HuH-7 (cell line): ENCODE data around the gene ANXA3.
"Not testable (repeated sequence)": the region's sequence is repeated elsewhere in the genome, so short reads cannot be mapped to it uniquely, and the experiment has no call there.

Experiments
- DNase-seq: peaks from one replicate; pipeline ENCODE4 v3.0.0; 2011; ENCODE audit warnings: low spot score

Gene ANXA3

DNA sequence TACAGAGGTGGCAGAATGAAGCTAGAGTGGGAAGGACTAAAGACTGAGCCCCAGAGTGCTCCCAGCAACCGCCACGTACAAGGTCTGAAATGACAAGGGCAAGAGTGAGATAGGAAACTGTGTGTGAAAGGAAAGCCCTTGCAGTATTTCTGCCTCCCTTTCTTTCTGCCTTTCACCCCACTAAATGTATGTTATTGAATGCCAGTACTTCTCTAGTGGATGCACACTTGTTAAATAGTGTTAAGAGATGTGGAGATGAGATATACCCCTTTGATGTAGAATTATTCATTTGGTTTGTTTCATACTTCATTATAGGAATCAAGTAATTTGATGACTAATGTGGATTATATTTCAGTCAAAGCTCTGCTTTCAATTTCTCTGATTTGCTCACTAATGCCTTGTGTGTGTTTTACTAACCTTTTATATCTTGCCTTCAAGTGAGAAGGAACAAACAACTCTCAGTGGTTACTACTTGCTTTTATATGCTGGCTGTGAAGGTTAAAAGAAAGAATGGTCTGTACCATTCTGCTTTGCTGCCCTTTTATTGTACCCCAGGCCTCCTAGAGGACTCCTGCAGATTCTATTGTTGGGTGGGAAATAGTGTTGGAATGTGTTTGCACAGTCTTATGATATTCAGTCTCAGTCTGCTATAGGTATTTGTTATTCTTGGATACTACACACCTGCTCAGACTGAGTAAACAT is 8.0 kb upstream of the ANXA3 start:
- no peak for DNase-seq

DNA sequence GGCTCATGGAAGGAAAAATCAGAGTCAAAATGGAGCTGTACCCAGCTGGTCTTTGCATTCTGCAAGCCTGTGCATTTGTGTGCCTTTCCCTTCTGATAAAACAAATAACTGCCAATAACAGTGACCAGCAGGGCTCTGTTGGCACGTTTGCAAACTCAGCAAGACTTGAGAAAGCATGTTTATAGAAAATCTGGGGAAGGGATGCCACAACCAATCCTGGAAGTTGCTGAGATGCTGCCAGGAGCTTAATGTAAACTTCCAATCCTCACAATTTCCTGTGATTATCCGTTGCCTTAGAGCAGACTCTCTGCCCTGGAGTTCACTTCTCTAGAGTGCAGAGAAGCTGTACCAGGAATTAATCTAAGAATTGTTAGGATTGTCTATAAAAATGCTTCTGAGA is 6.9 kb upstream of the ANXA3 start:
- DNase-seq: no peak

DNA sequence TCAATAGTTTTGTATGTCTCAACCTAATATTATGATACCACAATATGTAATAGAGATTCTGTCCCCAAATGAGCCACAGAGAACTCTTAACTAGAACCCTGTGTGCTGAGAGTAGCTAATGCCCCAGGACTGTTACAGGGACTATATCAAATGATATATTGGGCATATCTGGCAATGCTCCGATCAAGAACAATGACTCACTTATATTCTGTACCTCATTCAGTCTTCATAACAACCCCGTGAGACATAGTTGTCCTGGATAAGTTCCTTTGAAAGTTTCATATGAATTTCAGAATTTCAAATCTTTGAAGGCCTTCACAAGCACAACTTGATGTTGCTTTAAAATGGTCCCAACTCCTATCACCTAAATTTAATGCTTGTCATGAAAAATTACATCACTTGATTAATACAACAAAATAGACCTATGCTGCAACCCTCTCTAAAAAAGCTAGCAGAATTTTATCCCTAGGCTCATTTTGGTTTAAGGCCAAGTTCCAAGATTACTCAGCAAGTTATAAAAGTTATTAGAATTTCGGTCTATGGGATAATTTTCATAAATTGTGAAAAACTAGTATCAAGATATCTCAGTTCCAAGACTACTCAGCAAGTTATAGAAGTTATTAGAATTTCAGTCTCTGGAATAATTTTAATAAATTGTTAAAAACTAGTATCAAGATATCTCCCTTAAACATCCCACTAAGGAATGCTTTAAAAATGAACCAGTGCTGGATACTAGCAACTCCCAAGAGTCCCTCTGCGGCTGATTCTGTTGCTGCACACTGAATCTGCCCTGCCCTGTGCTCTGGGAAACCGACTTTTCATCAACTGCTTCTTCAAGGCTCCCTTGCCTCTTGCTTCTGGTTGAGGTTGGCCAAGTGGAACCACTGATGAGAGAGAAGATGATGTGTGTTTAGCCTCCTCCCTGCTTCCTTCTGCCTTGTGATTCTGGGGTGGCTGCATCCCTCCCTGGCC is 6.0 kb upstream of the ANXA3 start:
- no peak for DNase-seq

DNA sequence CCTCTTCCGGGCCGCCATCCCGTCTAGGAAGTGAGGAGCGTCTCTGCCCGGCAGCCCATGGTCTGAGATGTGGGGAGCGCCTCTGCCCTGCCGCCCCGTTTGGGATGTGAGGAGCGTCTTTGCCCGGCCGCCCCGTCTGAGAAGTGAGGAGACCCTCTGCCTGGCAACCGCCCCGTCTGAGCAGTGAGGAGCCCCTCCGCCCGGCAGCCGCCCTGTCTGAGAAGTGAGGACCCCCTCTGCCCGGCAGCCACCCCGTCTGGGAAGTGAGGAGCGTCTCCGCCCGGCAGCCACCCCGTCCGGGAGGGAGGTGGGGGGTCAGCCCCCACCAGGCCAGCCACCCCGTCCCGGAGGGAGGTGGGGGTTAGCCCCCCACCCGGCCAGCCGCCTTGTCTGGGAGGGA is 3.7 kb upstream of the ANXA3 start:
- DNase-seq: not testable (repeated sequence)

DNA sequence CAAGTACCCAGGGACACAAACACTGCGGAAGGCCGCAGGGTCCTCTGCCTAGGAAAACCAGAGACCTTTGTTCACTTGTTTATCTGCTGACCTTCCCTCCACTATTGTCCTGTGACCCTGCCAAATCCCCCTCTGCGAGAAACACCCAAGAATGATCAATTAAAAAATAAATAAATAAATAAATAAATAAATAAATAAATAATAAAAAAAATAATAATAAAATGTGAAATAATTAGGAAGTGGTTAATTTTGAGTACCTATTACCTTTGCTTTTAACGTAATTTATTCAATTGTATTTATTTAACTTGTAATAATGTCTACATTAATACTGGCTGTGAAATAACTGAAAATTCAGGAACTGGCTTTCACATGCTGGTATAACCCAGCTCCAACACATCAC is 2.7 kb upstream of the ANXA3 start:
- not testable (repeated sequence) for DNase-seq

DNA sequence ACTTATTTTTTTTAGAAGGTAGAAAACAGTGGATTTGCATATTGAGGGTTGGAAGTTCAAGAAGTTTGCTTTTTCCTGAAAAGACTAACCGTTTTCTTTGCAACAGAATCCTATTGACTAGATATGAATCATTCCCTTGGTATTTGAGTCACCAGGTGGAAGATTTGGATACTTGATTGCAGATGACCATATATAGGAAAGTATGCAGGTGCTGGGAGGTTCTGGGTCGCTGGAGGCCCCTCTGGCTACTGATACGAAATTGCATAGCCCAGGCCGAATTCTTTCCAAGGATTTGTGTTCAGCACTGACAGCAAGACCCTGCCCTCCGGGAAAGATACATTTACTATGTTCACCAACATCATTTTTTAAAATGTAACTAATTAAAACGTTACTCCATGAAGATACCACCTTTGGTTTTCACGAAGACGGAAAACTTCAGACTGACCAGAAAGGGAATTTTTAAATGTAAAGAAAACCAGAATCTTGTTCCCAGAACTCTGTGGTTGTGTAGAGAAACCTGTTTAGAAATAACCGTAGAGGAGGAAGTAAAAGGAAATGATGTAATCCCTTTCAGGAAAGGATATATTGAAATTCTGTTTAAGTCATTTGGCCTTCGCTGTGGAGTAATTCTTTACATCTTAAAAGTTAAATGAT is 946 bp downstream of the ANXA3 start:
- DNase-seq: no peak

DNA sequence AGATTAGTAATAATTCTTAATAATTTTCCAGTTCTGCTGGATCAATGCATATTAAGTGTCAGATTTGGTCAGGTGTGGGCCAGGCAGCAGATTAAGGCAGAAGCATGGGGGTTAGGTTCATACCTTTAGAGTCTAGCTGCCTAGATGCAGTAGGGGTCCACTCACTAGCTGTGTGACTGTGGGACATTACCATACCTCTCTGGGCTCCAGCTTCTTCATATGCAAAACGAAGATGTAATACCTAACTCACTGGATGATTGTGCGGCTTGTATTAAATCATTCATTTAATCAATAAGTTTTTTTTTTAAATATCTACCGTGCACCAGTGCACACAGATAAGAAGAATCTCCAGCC is 1.4 kb downstream of the ANXA3 start:
- DNase-seq: no peak

DNA sequence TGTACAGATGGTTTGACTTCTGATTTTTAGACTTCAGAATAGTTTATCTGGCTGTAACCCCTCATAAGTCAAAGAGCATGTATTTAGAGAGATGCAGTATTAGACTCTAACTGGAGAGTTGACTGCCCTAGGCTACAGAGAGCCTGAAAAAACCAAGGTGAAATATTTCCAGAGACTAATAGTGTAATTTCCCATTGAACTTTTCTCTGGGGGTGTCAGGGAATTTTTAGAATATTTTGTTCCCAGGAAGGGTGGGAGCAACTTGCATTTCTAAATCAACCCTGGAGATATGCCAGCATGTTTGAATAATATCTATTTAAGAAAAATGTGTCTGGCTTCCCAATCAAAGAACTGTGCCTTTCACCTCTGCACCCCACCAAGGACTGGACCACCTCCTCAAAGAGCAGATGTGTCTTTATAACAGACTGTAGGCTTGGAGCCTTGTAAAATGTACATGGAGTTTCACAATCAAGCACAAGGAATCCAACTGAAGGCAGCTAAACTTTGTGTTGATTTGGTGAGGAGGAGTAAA is 2.0 kb downstream of the ANXA3 start:
- no peak for DNase-seq

DNA sequence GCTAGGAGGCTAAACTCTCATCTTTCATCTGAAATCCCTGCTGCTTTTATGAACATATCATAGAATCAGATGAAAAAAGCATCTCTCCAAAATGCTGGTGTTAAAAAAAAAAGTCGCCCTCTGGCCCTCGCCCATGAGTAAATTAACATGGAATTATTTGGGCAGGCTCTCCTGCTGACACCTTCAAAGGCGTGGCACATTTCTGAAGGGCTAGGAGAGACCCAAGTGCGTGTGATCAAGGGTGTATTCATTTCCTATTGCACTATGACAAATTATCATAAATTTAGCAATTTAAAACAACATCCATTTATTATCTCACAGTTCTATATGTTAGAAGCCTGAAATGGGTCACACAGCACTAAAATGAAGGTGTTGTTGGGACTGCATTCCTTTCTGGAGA is 5.1 kb downstream of the ANXA3 start:
- DNase-seq: no peak

DNA sequence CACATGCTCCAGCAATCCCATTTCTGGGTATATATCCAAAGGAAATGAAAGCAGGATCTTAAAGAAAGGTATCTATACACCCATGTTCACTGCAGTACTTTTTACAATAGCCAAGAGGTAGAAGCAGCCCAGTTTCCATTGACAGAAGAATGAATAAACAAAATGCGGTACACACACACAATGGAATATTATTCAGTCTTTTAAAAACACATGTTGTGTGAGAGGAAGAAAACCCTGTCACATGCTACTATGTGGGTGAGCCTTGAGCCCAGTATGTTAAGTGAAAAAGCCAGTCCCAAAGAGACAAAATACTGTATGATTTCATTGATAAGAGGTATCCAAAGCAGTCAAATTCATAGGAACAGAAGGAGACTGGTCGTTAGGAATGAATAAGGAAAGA is 6.3 kb downstream of the ANXA3 start:
- no peak for DNase-seq

DNA sequence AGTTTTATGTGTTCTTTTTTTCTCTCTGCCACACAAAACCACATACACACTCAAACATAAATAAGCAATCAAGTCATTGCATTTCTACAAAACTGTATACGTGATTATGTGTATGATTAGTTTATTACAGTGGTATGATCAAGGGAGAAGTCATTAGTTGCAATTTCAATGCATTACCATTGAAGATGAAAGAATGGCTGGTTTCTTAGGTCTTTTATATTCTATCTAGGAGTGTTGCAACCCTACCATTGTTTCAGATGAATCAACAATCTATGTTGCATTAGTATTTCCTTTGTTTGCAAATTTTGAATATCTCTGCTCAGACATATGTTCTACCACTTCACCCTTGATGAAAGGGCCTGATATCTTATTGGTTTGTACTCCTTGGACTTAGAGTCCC is 6.8 kb downstream of the ANXA3 start:
- no peak for DNase-seq

DNA sequence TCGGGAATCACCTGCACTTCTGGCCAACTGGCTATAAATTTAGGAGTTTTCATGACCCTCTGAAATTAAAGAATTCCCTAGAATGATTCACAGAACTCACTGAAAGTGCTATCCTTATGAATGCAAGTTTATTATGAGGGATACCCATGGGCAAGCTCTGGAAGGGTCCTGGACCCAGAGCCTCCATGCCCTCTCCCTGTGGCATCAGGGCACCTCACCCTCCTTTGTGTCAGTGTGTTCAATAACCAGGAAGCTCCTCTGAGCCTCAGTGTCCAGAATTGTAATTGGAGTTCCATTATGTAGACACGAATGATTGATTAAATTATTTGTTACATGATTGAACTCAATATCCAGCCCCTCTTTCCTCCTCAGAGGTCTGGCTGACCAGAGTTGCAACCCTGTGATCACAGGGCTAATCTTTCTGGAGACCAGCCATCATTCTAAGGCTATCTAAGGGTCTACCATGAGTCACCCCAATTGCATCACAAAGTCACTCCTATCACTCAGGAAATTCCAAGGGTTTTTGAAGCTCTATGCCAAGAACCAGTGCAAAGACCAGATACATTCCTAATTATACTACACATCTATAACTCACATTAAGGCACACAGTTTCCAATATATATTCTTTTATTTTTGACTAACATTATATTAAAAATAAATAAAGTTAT is 8.9 kb downstream of the ANXA3 start:
- DNase-seq: no peak

DNA sequence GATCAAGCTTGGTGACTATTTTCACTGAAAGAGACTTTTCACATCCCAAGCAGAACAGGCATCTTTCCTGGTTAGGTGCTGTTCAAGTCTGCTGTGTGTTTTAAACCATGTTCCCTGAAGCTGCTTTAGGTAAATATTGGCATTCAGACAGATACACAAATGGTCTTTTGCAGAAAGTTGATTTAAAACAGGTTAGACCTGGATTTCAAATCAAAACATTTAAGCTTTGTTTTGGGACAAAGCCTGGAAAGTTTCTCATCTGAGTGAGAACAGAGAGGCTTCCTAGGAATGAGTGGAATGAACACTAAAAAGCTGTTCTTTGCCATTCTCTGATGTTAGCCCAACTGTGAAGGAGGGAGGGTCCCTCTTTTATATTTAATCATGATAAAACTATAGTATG is 10.1 kb downstream of the ANXA3 start:
- no peak for DNase-seq

DNA sequence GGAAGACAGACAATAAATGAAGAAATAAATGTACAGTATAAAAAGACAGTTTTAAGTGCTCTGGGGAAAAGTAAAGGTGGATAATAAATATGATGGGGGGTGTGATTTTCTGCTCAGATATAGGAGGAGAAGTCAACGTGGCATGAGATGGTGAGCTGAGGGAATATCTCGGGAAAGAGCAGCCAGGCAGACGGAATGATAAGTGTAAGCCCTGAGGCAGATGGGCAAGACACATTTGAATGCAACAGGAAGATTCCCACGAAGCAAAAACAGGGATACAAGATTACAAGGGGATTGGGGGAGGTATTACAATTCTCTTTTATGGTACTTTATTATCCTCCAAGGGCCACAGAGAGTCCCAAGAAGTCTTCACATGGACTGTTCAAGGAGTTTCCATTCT is 11.1 kb downstream of the ANXA3 start:
- DNase-seq: no peak

DNA sequence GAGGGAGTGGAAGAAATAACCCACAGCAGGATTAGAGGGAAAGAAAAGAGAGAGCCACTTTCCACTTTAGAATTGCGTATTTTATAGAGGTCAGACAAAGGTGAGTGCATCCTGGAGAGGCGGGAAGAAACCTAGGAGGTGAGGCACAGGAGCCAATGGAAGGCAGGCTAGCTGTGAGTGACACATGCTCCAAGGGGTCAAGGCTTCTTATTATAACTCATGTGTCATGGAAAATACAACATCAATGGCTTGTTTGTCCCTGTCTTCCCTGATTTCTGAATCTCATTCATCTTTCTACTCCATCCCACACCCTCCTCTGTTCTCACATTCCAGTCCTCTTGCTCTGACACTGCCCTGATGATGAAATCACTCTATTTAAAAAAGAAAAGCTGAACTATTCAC is 14.4 kb downstream of the ANXA3 start:
- DNase-seq: no peak

DNA sequence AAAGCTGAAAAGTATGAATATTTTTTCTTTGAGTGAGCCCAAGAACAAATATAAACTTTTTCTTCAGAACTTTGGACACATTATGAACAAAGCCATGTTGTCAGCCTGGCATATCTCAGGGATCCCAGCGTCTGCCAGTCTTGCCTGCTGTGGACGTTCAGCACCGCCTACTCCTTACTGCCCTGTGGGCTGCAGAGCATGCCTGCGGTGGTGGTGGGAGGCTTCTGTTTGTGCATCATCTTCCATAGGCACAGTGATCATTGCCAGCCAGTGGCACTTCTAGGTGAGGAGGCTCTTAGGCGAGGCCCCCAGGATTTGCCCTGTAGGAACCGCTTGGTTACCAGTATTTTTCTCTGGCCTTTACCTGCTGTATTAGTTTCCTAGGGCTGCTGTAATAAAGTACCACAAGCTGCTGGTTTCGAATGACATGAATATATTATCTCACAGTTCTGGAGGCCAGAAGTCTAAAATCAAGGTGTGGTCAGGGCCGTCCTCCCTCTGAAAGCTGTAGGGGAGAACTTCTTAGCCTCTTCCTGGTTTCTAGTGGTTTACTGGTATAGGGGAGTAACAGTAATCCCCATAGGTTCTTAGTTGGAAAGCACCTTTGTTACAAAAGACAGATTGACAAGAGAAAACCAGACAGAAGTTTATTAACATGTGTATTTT is 15.4 kb downstream of the ANXA3 start:
- DNase-seq: no peak

DNA sequence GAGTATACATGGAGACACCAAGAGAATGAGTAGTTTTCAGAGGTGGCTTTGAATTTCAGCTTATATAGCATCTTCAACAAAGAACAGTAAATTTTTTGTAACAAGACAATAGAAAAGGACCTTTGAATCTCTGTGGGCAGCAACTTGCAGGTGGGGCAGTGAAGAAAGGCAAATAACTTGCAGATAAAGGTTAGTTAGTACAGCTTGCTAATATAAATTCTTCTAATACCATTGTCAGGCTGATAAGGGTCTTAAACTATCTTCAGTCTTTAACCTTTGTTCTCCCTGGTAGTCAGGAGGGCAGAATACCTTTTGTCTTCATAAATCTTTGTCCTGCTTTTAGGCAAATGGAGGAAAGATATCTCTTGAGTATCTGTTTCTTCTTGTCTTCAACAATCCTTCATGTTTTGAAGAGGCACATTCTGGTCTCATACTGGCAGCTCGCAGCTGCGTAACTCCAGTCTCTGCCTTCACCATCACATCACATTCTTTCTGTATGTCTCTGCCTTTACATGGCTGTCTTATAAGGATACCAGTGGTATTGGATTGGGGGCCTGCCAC is 16.0 kb downstream of the ANXA3 start:
- DNase-seq: no peak

DNA sequence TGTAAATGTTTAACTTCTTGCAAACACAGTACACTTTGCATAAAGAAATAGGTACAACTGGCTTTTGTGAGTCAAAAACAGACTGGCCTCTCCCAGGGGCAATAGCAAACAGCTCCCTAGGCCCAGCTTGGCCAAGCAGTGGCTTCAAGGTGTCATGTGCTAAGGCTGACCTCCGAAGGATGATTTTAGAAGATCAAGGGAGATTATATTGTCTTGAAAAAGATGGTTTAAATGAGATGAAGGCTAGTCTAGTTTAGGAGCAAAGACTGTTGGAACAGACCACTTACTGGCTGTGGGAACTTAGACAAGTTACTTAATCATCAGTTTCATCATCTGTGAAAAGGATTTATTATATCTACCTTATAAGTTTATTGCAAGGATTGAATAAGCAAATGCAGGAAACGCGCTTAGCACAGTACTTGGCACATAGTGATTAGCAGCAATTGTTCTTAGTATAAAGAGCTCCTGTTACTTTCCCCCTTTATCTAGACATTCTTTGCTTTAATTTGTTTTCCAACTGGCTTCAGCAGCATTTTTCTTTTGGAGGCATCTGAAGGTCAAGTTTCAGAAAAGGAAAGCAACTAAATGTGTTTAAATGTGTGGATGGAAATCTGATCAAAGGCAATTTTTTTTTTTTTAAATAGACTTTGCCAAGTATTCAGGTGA is 17.2 kb downstream of the ANXA3 start:
- no peak for DNase-seq

DNA sequence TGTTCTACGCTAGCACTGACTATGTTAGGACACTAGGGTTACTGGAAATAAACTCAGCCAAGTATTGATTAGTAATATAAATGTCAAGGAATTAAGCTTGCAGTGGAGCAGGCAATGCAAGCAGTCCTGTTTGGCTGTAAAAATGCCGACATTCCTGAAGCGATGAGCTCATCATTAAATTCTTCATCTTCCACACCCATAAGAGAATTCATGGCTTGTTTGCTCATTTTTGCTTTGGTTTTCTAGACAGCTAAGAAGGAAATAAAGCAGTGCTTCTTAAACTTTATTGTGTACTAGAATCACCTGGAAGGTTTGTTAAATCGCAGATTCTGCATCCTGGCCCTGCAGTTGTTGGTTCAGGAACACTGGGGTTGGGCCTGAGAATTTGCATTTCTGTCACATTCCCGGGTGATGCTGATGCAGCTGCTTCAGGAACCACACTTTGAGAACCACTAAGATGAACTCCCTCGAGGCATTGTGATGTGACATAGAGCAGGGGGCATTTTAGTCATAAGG is 17.8 kb downstream of the ANXA3 start:
- no peak for DNase-seq

DNA sequence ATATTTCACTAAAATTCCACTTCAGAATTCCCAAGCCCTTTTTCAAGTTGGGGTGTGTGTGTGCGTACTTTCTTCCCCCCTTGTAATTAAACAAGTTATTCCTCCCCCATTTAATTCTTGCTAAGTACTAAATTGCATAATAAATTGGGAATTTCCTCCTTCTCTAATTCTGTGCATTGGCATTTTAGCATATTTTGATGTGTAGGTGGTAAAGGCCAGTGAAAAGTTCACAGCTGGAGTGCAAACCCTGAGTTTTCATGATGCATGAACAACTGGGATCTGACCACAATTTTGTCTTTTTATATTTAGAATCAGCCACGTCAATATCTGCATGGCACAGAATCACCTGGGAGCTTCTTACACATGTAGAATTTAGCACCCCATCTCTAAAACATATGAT is 18.5 kb downstream of the ANXA3 start:
- no peak for DNase-seq

DNA sequence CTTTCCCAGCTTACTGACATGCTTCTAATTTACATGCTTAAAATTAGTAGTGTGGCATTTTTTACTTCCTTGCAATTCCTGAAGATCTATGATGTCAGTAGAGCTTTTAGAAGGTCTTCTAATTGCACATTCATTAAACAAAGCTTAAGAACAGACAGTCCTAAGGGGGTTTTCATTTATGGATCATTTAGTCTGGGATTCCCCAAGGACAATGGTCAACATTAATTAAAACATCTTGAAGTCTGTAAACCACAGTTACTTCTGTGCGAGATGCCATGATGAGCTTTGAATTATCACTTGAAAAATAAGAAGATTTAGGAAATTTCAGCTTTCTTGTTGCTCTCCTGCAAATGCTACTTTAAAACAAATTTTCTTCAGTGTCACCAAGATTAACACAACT is 20.2 kb downstream of the ANXA3 start:
- DNase-seq: no peak
